ENCODE data around the gene TTBK2.

- TF ChIP-seq CTCF (IDR thresholded peaks at IDR 0.05; ENCODE audit: poor library complexity, severe bottlenecking) (no peak), EP300 (conservative IDR thresholded peaks at IDR 0.05; ENCODE audit: poor library complexity, severe bottlenecking) (no peak), EZH2 (IDR thresholded peaks at IDR 0.05; ENCODE audit: borderline replicate concordance, insufficient read depth, low read length, poor library complexity, severe bottlenecking) (no peak), REST (IDR thresholded peaks at IDR 0.05; ENCODE audit: borderline replicate concordance) (no peak)
Measured at GRCh38 chr15:42760759-42761158, 159.8 kb downstream of the TTBK2 start.
